ENCODE results near the gene PDE3A. TPM values are rescaled to one million over a fixed set of nuclear protein-coding genes. Genes with fewer than 3 reads are reported as not detected.
"Not testable (repeated sequence)": the region's sequence is repeated elsewhere in the genome, so short reads cannot be mapped to it uniquely, and the experiment has no call there.

Gene PDE3A
- total and polyA plus RNA-seq, 2 experiments from 2014 or later = 11.1 to 61.6 TPM

DNA sequence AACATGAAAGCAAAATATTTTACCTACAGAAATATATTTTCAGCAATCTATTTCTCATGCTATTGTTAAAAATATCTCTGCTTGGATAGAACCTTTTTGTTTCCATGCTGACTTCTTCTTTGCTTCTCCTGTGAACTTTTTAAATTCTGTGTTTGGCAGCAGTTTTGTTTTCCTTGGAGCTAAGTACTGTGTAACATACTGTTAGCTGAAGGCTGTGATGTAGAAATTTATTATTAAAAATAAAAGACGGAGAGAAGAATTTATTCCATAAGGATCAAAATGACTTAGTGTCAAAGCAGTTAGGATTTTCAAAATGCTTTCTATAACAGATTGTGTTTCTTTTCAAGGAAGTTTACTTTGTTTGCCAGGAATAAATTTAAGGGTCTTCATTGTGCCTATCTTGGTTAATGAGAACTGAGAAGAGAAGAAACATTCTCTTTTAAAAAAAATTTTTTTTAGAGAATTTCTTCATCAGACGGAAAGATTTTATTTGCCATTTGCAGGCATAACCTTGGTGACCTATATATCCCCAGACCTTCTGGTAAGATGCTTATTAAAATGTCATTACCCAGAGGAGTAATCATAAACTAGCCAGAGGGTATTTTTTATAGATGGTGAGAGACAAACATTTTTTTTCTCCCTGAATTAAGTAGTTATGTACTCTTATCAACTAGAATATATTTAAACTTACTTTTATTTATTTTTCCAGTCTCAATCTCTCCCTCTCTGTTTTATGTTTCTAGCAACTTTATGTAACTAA is 179.7 kb downstream of the PDE3A start:
- H3K9me2 ChIP-seq (replicated peaks; ENCODE audit: insufficient read depth) = no peaks in the 10 kb centered on the region
- H3K4me3 ChIP-seq = no peak overlapping the region
- no peaks in the 10 kb centered on the region for H3K9me3 ChIP-seq (ENCODE audit: low read depth)
- H2AFZ ChIP-seq = no peak overlapping the region
- peaks cover 6% of the 10 kb centered on the region for H3K4me1 ChIP-seq (ENCODE audit: insufficient read depth)
- 54% methylated on average over 2 of the region's 2 CpGs for WGBS (ENCODE audit: low lambda C conversion rate, missing lambda C conversion rate)
- no peaks in the 10 kb centered on the region for H4K20me1 ChIP-seq (ENCODE audit: insufficient read depth, poor library complexity, severe bottlenecking)
- peaks cover 12% of the 10 kb centered on the region for H3K79me2 ChIP-seq
- H3K27ac ChIP-seq = no peak overlapping the region
- no peak for TF ChIP-seq EZH2phosphoT487 (IDR thresholded peaks at IDR 0.05; ENCODE audit: low read depth, severe bottlenecking, unreplicated experiment)
- TF ChIP-seq, protein P1, sequence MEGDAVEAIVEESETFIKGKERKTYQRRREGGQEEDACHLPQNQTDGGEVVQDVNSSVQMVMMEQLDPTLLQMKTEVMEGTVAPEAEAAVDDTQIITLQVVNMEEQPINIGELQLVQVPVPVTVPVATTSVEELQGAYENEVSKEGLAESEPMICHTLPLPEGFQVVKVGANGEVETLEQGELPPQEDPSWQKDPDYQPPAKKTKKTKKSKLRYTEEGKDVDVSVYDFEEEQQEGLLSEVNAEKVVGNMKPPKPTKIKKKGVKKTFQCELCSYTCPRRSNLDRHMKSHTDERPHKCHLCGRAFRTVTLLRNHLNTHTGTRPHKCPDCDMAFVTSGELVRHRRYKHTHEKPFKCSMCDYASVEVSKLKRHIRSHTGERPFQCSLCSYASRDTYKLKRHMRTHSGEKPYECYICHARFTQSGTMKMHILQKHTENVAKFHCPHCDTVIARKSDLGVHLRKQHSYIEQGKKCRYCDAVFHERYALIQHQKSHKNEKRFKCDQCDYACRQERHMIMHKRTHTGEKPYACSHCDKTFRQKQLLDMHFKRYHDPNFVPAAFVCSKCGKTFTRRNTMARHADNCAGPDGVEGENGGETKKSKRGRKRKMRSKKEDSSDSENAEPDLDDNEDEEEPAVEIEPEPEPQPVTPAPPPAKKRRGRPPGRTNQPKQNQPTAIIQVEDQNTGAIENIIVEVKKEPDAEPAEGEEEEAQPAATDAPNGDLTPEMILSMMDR (IDR thresholded peaks at IDR 0.05; ENCODE audit: poor library complexity) = no peak
- TF ChIP-seq EZH2 (IDR thresholded peaks at IDR 0.05; ENCODE audit: borderline replicate concordance) = no peak
- H3K36me3 ChIP-seq (replicated peaks; ENCODE audit: insufficient read depth, low read depth) = no peaks in the 10 kb centered on the region
- H3K4me2 ChIP-seq = peak overlapping the region; percentile 2
- DNase-seq (ENCODE audit: low spot score) = no peak
- H3K27me3 ChIP-seq = no peaks in the 10 kb centered on the region

DNA sequence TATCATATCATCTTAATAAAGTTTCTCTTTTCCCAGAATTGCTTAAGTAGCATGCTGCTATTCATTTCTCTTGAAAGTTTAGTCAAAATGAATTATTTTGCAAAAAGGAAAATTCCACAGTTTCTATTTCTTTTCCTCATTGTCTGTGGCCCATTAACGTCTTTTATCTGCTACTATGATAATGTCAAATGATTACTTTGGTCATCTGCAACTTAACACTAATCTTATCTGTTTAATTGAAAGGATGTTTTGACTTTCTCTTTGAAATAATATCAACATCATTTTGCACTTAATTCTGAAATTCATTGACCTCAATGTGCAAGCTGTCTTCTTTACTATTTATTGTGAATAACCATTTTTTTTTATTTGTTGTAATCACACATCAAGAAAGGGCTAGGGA is 180.3 kb downstream of the PDE3A start:
- no peaks in the 10 kb centered on the region for H3K36me3 ChIP-seq (replicated peaks; ENCODE audit: insufficient read depth, low read depth)
- H3K79me2 ChIP-seq = peaks cover 10% of the 10 kb centered on the region
- peaks cover 6% of the 10 kb centered on the region for H3K4me1 ChIP-seq (ENCODE audit: insufficient read depth)
- no peaks in the 10 kb centered on the region for H3K9me3 ChIP-seq (ENCODE audit: low read depth)
- TF ChIP-seq EZH2 (IDR thresholded peaks at IDR 0.05; ENCODE audit: borderline replicate concordance) (no peak), EZH2phosphoT487 (IDR thresholded peaks at IDR 0.05; ENCODE audit: low read depth, severe bottlenecking, unreplicated experiment) (no peak)
- TF ChIP-seq, protein P1 (IDR thresholded peaks at IDR 0.05; ENCODE audit: poor library complexity) = no peak
- no peaks in the 10 kb centered on the region for H4K20me1 ChIP-seq (ENCODE audit: insufficient read depth, poor library complexity, severe bottlenecking)
- no peaks in the 10 kb centered on the region for H3K27me3 ChIP-seq
- no peaks in the 10 kb centered on the region for H3K9me2 ChIP-seq (replicated peaks; ENCODE audit: insufficient read depth)
- no peak overlapping the region for H3K4me3 ChIP-seq
- no peak overlapping the region for H2AFZ ChIP-seq
- 26% methylated on average over 1 of the region's 1 CpG for WGBS (ENCODE audit: low lambda C conversion rate, missing lambda C conversion rate)
- H3K4me2 ChIP-seq = peak overlapping the region; percentile 2
- H3K27ac ChIP-seq = no peak overlapping the region
- DNase-seq (ENCODE audit: low spot score) = no peak

DNA sequence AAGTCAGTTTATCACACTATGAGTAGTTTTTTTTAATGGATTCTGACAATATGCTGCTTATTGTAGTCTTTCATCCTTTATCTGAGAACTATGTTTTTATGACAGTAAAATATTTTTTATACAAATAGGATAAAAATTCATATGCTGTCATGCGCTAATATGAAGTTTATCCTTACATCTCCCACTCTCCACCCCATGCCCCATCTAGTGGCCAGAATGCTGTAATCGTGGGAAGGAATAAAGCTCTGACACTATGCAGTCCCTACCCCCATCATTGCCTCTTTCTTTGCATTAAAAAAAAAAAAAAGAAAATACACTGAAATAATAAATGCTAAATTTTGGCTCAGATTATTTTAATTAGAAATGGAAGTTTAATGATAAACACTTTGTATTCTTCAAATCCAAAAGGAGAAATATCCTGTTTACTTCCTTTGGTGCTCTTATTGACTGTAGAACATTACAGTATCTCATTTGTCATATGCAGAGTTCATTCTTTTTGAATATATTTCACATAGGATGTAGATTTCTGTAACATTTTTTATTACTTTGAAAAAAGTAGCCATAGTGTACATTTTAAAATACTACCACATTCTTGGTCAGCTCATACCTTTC is 180.9 kb downstream of the PDE3A start:
- TF ChIP-seq, protein P1 (IDR thresholded peaks at IDR 0.05; ENCODE audit: poor library complexity) = peak; percentile 62
- TF ChIP-seq EZH2phosphoT487 (IDR thresholded peaks at IDR 0.05; ENCODE audit: low read depth, severe bottlenecking, unreplicated experiment) (no peak), EZH2 (IDR thresholded peaks at IDR 0.05; ENCODE audit: borderline replicate concordance) (no peak)
- H3K4me2 ChIP-seq = no peak overlapping the region
- H2AFZ ChIP-seq = no peak overlapping the region
- no peaks in the 10 kb centered on the region for H3K36me3 ChIP-seq (replicated peaks; ENCODE audit: insufficient read depth, low read depth)
- H3K9me3 ChIP-seq (ENCODE audit: low read depth) = no peaks in the 10 kb centered on the region
- H3K4me3 ChIP-seq = no peak overlapping the region
- 28% methylated on average over 2 of the region's 2 CpGs for WGBS (ENCODE audit: low lambda C conversion rate, missing lambda C conversion rate)
- H3K4me1 ChIP-seq (ENCODE audit: insufficient read depth) = peaks cover 6% of the 10 kb centered on the region
- no peaks in the 10 kb centered on the region for H3K27me3 ChIP-seq
- no peaks in the 10 kb centered on the region for H4K20me1 ChIP-seq (ENCODE audit: insufficient read depth, poor library complexity, severe bottlenecking)
- peaks cover 10% of the 10 kb centered on the region for H3K79me2 ChIP-seq
- H3K27ac ChIP-seq = no peak overlapping the region
- H3K9me2 ChIP-seq (replicated peaks; ENCODE audit: insufficient read depth) = no peaks in the 10 kb centered on the region
- peak; percentile 51 for DNase-seq (ENCODE audit: low spot score)

DNA sequence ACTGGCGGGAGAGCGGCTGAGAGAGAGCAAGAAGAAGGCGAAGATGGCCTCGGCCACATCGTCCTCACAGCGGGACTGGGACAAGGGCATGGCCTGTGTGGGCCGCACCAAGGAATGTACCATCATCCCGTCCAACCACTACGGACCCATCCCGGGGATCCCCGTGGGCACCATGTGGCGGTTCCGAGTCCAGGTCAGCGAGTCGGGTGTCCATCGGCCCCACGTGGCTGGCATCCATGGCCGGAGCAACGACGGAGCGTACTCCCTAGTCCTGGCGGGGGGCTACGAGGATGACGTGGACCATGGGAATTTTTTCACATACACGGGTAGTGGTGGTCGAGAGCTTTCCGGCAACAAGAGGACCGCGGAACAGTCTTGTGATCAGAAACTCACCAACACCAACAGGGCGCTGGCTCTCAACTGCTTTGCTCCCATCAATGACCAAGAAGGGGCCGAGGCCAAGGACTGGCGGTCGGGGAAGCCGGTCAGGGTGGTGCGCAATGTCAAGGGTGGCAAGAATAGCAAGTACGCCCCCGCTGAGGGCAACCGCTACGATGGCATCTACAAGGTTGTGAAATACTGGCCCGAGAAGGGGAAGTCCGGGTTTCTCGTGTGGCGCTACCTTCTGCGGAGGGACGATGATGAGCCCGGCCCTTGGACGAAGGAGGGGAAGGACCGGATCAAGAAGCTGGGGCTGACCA is 183.6 kb downstream of the PDE3A start:
- H3K79me2 ChIP-seq = peaks cover 11% of the 10 kb centered on the region
- not testable (repeated sequence) for H3K9me3 ChIP-seq (ENCODE audit: low read depth); H2AFZ ChIP-seq; H3K4me2 ChIP-seq; H3K27ac ChIP-seq; H3K36me3 ChIP-seq (replicated peaks; ENCODE audit: insufficient read depth, low read depth); DNase-seq (ENCODE audit: low spot score); H3K9me2 ChIP-seq (replicated peaks; ENCODE audit: insufficient read depth); H3K27me3 ChIP-seq; H4K20me1 ChIP-seq (ENCODE audit: insufficient read depth, poor library complexity, severe bottlenecking); H3K4me1 ChIP-seq (ENCODE audit: insufficient read depth); H3K4me3 ChIP-seq
- 98% methylated on average over 47 of the region's 48 CpGs for WGBS (ENCODE audit: low lambda C conversion rate, missing lambda C conversion rate)

DNA sequence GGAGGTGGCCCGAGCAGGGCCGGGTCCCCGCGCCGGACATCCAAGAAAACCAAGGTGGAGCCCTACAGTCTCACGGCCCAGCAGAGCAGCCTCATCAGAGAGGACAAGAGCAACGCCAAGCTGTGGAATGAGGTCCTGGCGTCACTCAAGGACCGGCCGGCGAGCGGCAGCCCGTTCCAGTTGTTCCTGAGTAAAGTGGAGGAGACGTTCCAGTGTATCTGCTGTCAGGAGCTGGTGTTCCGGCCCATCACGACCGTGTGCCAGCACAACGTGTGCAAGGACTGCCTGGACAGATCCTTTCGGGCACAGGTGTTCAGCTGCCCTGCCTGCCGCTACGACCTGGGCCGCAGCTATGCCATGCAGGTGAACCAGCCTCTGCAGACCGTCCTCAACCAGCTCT is 184.2 kb downstream of the PDE3A start:
- not testable (repeated sequence) for H2AFZ ChIP-seq; H3K27me3 ChIP-seq; H3K4me1 ChIP-seq (ENCODE audit: insufficient read depth); H3K4me2 ChIP-seq; DNase-seq (ENCODE audit: low spot score); H3K4me3 ChIP-seq; H3K27ac ChIP-seq; H3K9me2 ChIP-seq (replicated peaks; ENCODE audit: insufficient read depth); H3K9me3 ChIP-seq (ENCODE audit: low read depth); H3K36me3 ChIP-seq (replicated peaks; ENCODE audit: insufficient read depth, low read depth); H4K20me1 ChIP-seq (ENCODE audit: insufficient read depth, poor library complexity, severe bottlenecking)
- 97% methylated on average over 18 of the region's 23 CpGs for WGBS (ENCODE audit: low lambda C conversion rate, missing lambda C conversion rate)
- peaks cover 11% of the 10 kb centered on the region for H3K79me2 ChIP-seq

All from hepatocyte (in vitro differentiated cells).